IPS DF 19.7 (cell line): ENCODE measurements around the gene DOK5.

Source experiments
- DNase-seq: peaks from one replicate; pipeline ENCODE4 v3.0.0-alpha.2; 2013; ENCODE audit warnings: low read depth, low spot score

Gene DOK5

GRCh38 chr20:54692168-54692887, 216.9 kb downstream of the DOK5 start:
- DNase-seq: no peak

GRCh38 chr20:54694516-54694915, 219.1 kb downstream of the DOK5 start:
- no peak for DNase-seq

GRCh38 chr20:54698373-54698772, 223.0 kb downstream of the DOK5 start:
- no peak for DNase-seq
